ENCODE measurements around the gene SAP30BP. TPM values are rescaled to one million over a fixed set of nuclear protein-coding genes. Genes with fewer than 3 reads are reported as not detected.

SAP30BP gene
- total RNA-seq, 1 donor from 2014 or later = 75.8 TPM

GRCh38 chr17:75706042-75706728 is 39.0 kb downstream of the SAP30BP start:
- H3K36me3 ChIP-seq = no peaks in the 10 kb centered on the region
- H3K9me3 ChIP-seq (ENCODE audit: low read depth) = no peaks in the 10 kb centered on the region
- H3K36me3 Mint-ChIP-seq = peaks cover 21% of the 10 kb centered on the region
- H3K4me3 Mint-ChIP-seq = no peak overlapping the region
- H3K79me2 ChIP-seq (ENCODE audit: low read depth) = no peaks in the 10 kb centered on the region
- peaks cover 3% of the 10 kb centered on the region for H4K20me1 ChIP-seq (ENCODE audit: low read depth)
- no peak overlapping the region for H3K4me3 ChIP-seq
- peaks cover 2% of the 10 kb centered on the region for H3K27me3 Mint-ChIP-seq (ENCODE audit: insufficient read depth, low read depth)
- H3K4me1 Mint-ChIP-seq = no peaks in the 10 kb centered on the region
- no peak overlapping the region for H3K9ac ChIP-seq
- H3K9me3 Mint-ChIP-seq = no peaks in the 10 kb centered on the region
- H3K4me2 ChIP-seq = no peak overlapping the region
- no peaks in the 10 kb centered on the region for H3K27me3 ChIP-seq
- TF ChIP-seq EZH2 (IDR thresholded peaks at IDR 0.05) (no peak), CTCF (IDR thresholded peaks at IDR 0.05) (no peak), EZH2phosphoT487 (IDR thresholded peaks at IDR 0.05) (no peak)
- H2AFZ ChIP-seq (replicated peaks) = no peak overlapping the region
- H3K27ac ChIP-seq = no peak overlapping the region
- no peak overlapping the region for H3K27ac Mint-ChIP-seq
- no peaks in the 10 kb centered on the region for H3K4me1 ChIP-seq
- peaks cover 9% of the 10 kb centered on the region for H3F3A ChIP-seq (ENCODE audit: low read depth)
- DNase-seq (ENCODE audit: low spot score) = no peak

- Mint-ChIP-seq H3K27ac (no peak overlapping the region), H3K4me3 (no peak overlapping the region), H3K36me3 (peaks cover 15% of the 10 kb centered on the region), H3K9me3 (no peaks in the 10 kb centered on the region), H3K27me3 (ENCODE audit: insufficient read depth, low read depth) (peaks cover 4% of the 10 kb centered on the region), H3K4me1 (no peaks in the 10 kb centered on the region)
- peaks cover 3% of the 10 kb centered on the region for H4K20me1 ChIP-seq (ENCODE audit: low read depth)
- H3K4me2 ChIP-seq = no peak overlapping the region
- no peak overlapping the region for H3K27ac ChIP-seq
- peaks cover 9% of the 10 kb centered on the region for H3F3A ChIP-seq (ENCODE audit: low read depth)
- no peaks in the 10 kb centered on the region for H3K9me3 ChIP-seq (ENCODE audit: low read depth)
- TF ChIP-seq EZH2 (IDR thresholded peaks at IDR 0.05) = no peak
- H3K79me2 ChIP-seq (ENCODE audit: low read depth) = no peaks in the 10 kb centered on the region
- no peak overlapping the region for H3K9ac ChIP-seq
- no peaks in the 10 kb centered on the region for H3K27me3 ChIP-seq
- H3K36me3 ChIP-seq = no peaks in the 10 kb centered on the region
- no peak overlapping the region for H2AFZ ChIP-seq (replicated peaks)
- no peak for DNase-seq (ENCODE audit: low spot score)
- H3K4me1 ChIP-seq = no peaks in the 10 kb centered on the region
- H3K4me3 ChIP-seq = no peak overlapping the region
These were observed 40.0 kb downstream of the SAP30BP start for GRCh38 chr17:75707079-75707571.

DNA sequence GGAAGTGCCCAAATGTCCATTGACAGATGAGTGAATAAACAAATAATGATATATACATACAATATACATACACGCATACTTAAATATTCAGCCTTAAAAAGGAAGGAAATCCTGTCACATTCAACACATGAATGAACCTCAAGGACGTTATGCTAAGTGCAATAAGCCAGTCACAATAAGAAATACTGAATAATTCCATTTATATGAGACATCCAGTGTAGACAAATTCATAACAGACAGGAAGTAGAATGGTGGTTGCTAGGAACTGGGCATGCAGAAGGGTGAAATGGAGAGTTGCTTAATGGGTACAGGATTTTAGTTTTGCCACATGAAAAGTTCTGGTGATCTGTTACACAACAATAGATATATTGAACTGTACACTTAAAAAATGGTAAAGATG is 45.3 kb downstream of the SAP30BP start:
- no peaks in the 10 kb centered on the region for H3K9me3 Mint-ChIP-seq

More for the DNA sequence above, 45.3 kb downstream of the SAP30BP start:
- Histone ChIP-seq H3K9me3 (ENCODE audit: low read depth) (no peaks in the 10 kb centered on the region), H4K20me1 (ENCODE audit: low read depth) (peaks cover 3% of the 10 kb centered on the region), H3K79me2 (ENCODE audit: low read depth) (no peaks in the 10 kb centered on the region), H3K4me1 (no peaks in the 10 kb centered on the region), H3K36me3 (no peaks in the 10 kb centered on the region), H3K9ac (no peak overlapping the region), H3K4me3 (no peak overlapping the region), H2AFZ (replicated peaks) (no peak overlapping the region), H3F3A (ENCODE audit: low read depth) (peaks cover 9% of the 10 kb centered on the region), H3K27ac (no peak overlapping the region), H3K27me3 (peaks cover 5% of the 10 kb centered on the region), H3K4me2 (no peak overlapping the region)
- H3K36me3 Mint-ChIP-seq = no peaks in the 10 kb centered on the region
- no peaks in the 10 kb centered on the region for H3K4me1 Mint-ChIP-seq
- no peak for DNase-seq (ENCODE audit: low spot score)
- TF ChIP-seq CTCF (IDR thresholded peaks at IDR 0.05) (no peak), EZH2phosphoT487 (IDR thresholded peaks at IDR 0.05) (no peak), EZH2 (IDR thresholded peaks at IDR 0.05) (no peak)
- peaks cover 11% of the 10 kb centered on the region for H3K27me3 Mint-ChIP-seq (ENCODE audit: insufficient read depth, low read depth)
- H3K4me3 Mint-ChIP-seq = no peak overlapping the region
- H3K27ac Mint-ChIP-seq = no peak overlapping the region

Data from neural progenitor cell (in vitro differentiated cells).